ENCODE measurements around the gene KRTAP22-2. TPM values are rescaled to one million over a fixed set of nuclear protein-coding genes. Genes with fewer than 3 reads are reported as not detected.

The KRTAP22-2 gene
- total RNA-seq, 4 donors from 2014 or later = not detected

DNA sequence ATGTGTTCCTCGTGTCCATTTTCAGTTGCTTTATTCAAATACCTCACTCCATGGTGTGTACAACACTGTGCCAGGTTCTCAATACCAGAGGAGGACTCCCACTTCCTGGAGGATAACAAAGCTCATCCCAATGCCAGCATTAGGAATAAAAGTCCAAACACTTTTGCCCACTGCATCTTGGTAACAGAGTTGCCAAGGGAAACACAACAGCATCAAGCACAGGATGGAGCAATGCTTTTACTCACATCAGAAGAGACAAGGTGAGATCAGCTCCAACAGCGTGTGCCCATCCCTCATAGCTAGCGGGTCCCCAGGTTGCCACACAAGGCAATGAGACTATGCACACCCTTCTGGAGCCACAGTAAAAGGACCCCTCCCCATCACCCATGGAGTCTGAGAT, 33.2 kb upstream of the KRTAP22-2 start:
- TF ChIP-seq, protein P1, sequence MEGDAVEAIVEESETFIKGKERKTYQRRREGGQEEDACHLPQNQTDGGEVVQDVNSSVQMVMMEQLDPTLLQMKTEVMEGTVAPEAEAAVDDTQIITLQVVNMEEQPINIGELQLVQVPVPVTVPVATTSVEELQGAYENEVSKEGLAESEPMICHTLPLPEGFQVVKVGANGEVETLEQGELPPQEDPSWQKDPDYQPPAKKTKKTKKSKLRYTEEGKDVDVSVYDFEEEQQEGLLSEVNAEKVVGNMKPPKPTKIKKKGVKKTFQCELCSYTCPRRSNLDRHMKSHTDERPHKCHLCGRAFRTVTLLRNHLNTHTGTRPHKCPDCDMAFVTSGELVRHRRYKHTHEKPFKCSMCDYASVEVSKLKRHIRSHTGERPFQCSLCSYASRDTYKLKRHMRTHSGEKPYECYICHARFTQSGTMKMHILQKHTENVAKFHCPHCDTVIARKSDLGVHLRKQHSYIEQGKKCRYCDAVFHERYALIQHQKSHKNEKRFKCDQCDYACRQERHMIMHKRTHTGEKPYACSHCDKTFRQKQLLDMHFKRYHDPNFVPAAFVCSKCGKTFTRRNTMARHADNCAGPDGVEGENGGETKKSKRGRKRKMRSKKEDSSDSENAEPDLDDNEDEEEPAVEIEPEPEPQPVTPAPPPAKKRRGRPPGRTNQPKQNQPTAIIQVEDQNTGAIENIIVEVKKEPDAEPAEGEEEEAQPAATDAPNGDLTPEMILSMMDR (IDR thresholded peaks at IDR 0.05) = no peak
- TF ChIP-seq POLR2A (IDR thresholded peaks at IDR 0.05) = no peak
- intact Hi-C loops (cut with DNase I; ENCODE audit: low total_unique reads) = no loop called here
- 92 to 97% methylated on average over 3 of the region's 3 CpGs for WGBS, 2 donors
- no peak for DNase-seq (ENCODE audit: low spot score in 2 of 2)
- no peak overlapping the region for H3K4me3 ChIP-seq (ENCODE audit: low read depth, poor library complexity, severe bottlenecking)

DNA sequence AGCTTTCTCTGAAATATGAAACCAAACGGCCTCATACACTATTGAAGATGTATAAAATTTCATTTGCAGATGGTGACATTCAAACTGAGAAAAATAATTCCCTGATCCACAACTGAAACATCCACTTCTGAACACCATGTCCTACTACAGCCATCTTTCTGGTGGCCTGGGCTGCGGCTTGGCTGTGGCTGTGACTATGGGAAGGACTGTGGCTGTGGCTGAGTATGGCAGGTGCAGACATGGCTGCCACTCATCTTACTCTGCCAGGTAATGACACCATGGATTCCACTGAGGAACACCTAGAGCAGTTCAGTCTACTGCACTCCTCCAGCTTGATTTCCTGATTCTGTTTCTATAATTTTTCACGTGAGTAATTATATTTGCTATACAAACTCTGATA, 30.3 kb upstream of the KRTAP22-2 start, which contains the start of gene KRTAP20-4:
Gene KRTAP20-4, plus strand, starts transcription at position 106 of the 400 bp plus-strand sequence.
- intact Hi-C loops (cut with DNase I; ENCODE audit: low total_unique reads) = no loop called here
- no peak for TF ChIP-seq POLR2A (IDR thresholded peaks at IDR 0.05)
- TF ChIP-seq, protein P1 (IDR thresholded peaks at IDR 0.05) = no peak
- 79 to 87% methylated on average over 3 of the region's 3 CpGs for WGBS, 2 donors
- no peak within 1 kb of the TSS for H3K4me3 ChIP-seq (ENCODE audit: low read depth, poor library complexity, severe bottlenecking)
- DNase-seq (ENCODE audit: low spot score in 2 of 2) = no peak

DNA sequence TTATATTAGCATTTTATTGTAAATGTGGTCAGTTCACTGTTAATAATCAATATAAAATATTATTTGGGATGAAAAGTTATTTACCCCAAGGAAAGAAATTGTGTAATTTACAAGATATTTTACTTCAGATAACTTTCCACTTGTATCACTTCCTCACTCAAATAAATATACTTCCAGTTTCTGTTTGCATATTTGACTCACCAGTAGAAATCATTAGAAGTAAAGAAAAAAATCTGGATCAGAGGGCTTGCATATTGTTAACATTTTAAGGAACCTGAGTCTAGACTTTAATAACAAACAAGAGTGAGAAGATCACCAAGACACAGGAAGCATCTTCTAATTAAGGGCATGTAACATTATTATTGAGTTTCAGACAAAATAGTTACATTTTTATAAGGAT, 29.9 kb upstream of the KRTAP22-2 start:
- no peak for DNase-seq (ENCODE audit: low spot score in 2 of 2)
- H3K4me3 ChIP-seq (ENCODE audit: low read depth, poor library complexity, severe bottlenecking) = no peak overlapping the region
- TF ChIP-seq POLR2A (IDR thresholded peaks at IDR 0.05) = no peak
- TF ChIP-seq, protein P1 (IDR thresholded peaks at IDR 0.05) = no peak
- intact Hi-C loops (cut with DNase I; ENCODE audit: low total_unique reads) = no loop called here

DNA sequence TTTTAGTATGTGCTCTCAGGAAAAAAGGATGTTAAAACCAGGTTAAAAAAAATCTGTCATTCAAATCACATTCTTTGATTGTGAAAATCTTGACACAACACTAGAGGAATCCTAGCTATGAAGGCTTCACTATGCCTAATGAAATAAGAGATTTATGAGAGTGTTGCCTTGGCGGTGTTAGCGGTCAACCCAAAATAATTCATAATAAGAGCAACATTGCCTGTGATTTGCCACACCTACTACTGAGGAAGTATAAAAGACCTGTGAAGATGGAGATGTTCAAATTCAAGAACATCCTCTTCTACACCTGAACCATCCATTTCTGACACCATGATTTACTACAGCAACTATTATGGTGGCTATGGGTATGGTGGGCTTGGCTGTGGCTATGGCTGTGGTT, 25.9 kb upstream of the KRTAP22-2 start, which contains the start of gene KRTAP20-1:
Gene KRTAP20-1, plus strand, starts transcription at position 301 of the 400 bp plus-strand sequence. Its CDS starts 30 bp downstream, at position 331.
- DNase-seq (ENCODE audit: low spot score in 2 of 2) = no peak
- H3K4me3 ChIP-seq (ENCODE audit: low read depth, poor library complexity, severe bottlenecking) = no peak within 1 kb of the TSS
- TF ChIP-seq, protein P1 (IDR thresholded peaks at IDR 0.05) = no peak
- no peak for TF ChIP-seq POLR2A (IDR thresholded peaks at IDR 0.05)
- intact Hi-C loops (cut with DNase I; ENCODE audit: low total_unique reads) = no loop called here
- WGBS, 2 donors = 69 to 74% methylated on average over 2 of the region's 2 CpGs

DNA sequence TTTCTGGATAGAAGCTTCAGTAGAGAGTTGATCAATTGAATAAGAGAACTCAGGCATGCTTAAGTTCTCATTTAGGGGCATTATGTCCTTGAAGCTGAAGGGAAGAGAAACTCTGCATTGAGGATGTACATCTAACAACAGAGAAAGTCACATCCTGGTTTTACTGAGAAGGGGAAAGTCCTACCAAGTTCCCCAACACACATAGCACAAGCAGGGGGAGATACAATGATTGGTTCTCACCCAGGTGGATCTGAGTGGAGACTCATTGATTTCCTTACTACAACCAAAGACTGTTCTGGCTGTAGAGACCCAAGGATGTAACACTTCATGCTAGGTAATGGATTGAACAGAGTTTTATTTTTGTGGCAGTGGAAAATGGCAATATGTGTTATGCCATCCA, 25.0 kb upstream of the KRTAP22-2 start:
- DNase-seq (ENCODE audit: low spot score in 2 of 2) = no peak
- TF ChIP-seq, protein P1 (IDR thresholded peaks at IDR 0.05) = no peak
- no peak for TF ChIP-seq POLR2A (IDR thresholded peaks at IDR 0.05)
- no peak overlapping the region for H3K4me3 ChIP-seq (ENCODE audit: low read depth, poor library complexity, severe bottlenecking)
- intact Hi-C loops (cut with DNase I; ENCODE audit: low total_unique reads) = no loop called here

DNA sequence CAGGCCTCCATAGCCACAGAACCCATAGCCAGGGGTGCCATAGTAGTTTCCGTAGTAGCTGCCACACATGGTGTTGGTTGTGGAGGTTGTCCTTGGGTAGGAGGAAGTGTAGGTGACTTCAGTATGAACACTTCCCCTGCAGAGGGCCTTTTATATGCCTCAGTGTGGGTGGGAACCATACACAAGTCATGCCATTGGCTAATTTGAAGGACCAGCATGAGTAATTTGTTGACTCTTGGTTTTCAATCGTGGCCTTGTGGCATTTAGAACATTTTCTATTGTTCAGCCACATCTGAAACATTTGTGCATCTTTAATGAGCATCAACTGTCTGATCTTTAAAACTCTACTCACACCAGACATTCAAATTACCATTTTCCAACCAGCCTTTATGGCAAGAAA, 23.6 kb upstream of the KRTAP22-2 start, which contains the start of gene KRTAP6-1:
Gene KRTAP6-1, minus strand, starts transcription at position 95 of the 400 bp plus-strand sequence. Its CDS starts 26 bp downstream, at position 69.
- no peak within 1 kb of the TSS for H3K4me3 ChIP-seq (ENCODE audit: low read depth, poor library complexity, severe bottlenecking)
- intact Hi-C loops (cut with DNase I; ENCODE audit: low total_unique reads) = no loop called here
- WGBS, 2 donors = 70 to 80% methylated on average over 2 of the region's 2 CpGs
- DNase-seq (ENCODE audit: low spot score in 2 of 2) = no peak
- TF ChIP-seq POLR2A (IDR thresholded peaks at IDR 0.05) = no peak
- TF ChIP-seq, protein P1 (IDR thresholded peaks at IDR 0.05) = no peak

All from lower leg skin (tissue), 4 donors.